ENCODE results near the gene TACR1. TPM values are rescaled to one million over a fixed set of nuclear protein-coding genes. Genes with fewer than 3 reads are reported as not detected.
A peak's percentile ranks its signal among the peaks of the same experiment; 100 is the strongest.

Gene TACR1
- polyA plus RNA-seq, 1 donor from 2014 or later = 0.78 TPM

GRCh38 chr2:75202359-75202758 lies 3.0 kb upstream of the TACR1 start:
- Histone ChIP-seq H3K4me3 (ENCODE audit: low read length) (no peak overlapping the region), H3K27ac (ENCODE audit: low read length) (no peak overlapping the region), H4K20me1 (ENCODE audit: insufficient read depth) (no peaks in the 10 kb centered on the region), H3K27me3 (ENCODE audit: insufficient read depth, low read depth, low read length) (peaks cover 54% of the 10 kb centered on the region), H3K79me2 (replicated peaks; ENCODE audit: insufficient read depth, low read length) (no peaks in the 10 kb centered on the region), H3K9me3 (ENCODE audit: low read length) (no peaks in the 10 kb centered on the region), H2AFZ (ENCODE audit: low read depth, low read length) (no peak overlapping the region), H3F3A (ENCODE audit: insufficient read depth, low read length, poor library complexity, severe bottlenecking) (no peaks in the 10 kb centered on the region), H3K4me2 (ENCODE audit: low read length) (no peak overlapping the region), H3K9me2 (ENCODE audit: insufficient read depth, low read length) (no peaks in the 10 kb centered on the region), H3K9ac (ENCODE audit: low read length) (no peak overlapping the region), H3K36me3 (ENCODE audit: insufficient read depth, low read length) (no peaks in the 10 kb centered on the region)
- TF ChIP-seq TAF1 (IDR thresholded peaks at IDR 0.05; ENCODE audit: low read depth) (no peak), EP300 (conservative IDR thresholded peaks at IDR 0.05; ENCODE audit: poor library complexity, severe bottlenecking) (no peak), RAD21 (conservative IDR thresholded peaks at IDR 0.05) (no peak), POLR2AphosphoS5 (IDR thresholded peaks at IDR 0.05) (no peak), EZH2 (IDR thresholded peaks at IDR 0.05; ENCODE audit: borderline replicate concordance, insufficient read depth, low read length, poor library complexity, severe bottlenecking) (no peak), MXI1 (conservative IDR thresholded peaks at IDR 0.05; ENCODE audit: poor library complexity, severe bottlenecking) (no peak), CTCF (IDR thresholded peaks at IDR 0.05; ENCODE audit: poor library complexity, severe bottlenecking) (no peak), SMC3 (conservative IDR thresholded peaks at IDR 0.05; ENCODE audit: poor library complexity) (no peak), REST (IDR thresholded peaks at IDR 0.05; ENCODE audit: borderline replicate concordance) (no peak)

- Histone ChIP-seq H3F3A (ENCODE audit: insufficient read depth, low read length, poor library complexity, severe bottlenecking) (no peaks in the 10 kb centered on the region), H3K27ac (ENCODE audit: low read length) (no peak overlapping the region), H4K20me1 (ENCODE audit: insufficient read depth) (no peaks in the 10 kb centered on the region), H3K4me3 (ENCODE audit: low read length) (peak overlapping the region; percentile 76), H3K79me2 (replicated peaks; ENCODE audit: insufficient read depth, low read length) (no peaks in the 10 kb centered on the region), H3K36me3 (ENCODE audit: insufficient read depth, low read length) (no peaks in the 10 kb centered on the region), H3K9ac (ENCODE audit: low read length) (peak overlapping the region; percentile 28), H3K4me2 (ENCODE audit: low read length) (peak overlapping the region; percentile 64), H3K27me3 (ENCODE audit: insufficient read depth, low read depth, low read length) (peaks cover 63% of the 10 kb centered on the region), H3K9me3 (ENCODE audit: low read length) (no peaks in the 10 kb centered on the region), H2AFZ (ENCODE audit: low read depth, low read length) (no peak overlapping the region), H3K9me2 (ENCODE audit: insufficient read depth, low read length) (no peaks in the 10 kb centered on the region)
- TF ChIP-seq SMC3 (conservative IDR thresholded peaks at IDR 0.05; ENCODE audit: poor library complexity) (peak; percentile 43), RAD21 (conservative IDR thresholded peaks at IDR 0.05) (peak; percentile 36), TAF1 (IDR thresholded peaks at IDR 0.05; ENCODE audit: low read depth) (peak; percentile 3), CTCF (IDR thresholded peaks at IDR 0.05; ENCODE audit: poor library complexity, severe bottlenecking) (no peak), MXI1 (conservative IDR thresholded peaks at IDR 0.05; ENCODE audit: poor library complexity, severe bottlenecking) (peak; percentile 34), EZH2 (IDR thresholded peaks at IDR 0.05; ENCODE audit: borderline replicate concordance, insufficient read depth, low read length, poor library complexity, severe bottlenecking) (no peak), EP300 (conservative IDR thresholded peaks at IDR 0.05; ENCODE audit: poor library complexity, severe bottlenecking) (no peak), REST (IDR thresholded peaks at IDR 0.05; ENCODE audit: borderline replicate concordance) (no peak), POLR2AphosphoS5 (IDR thresholded peaks at IDR 0.05) (no peak)
Observed at GRCh38 chr2:75200140-75201096, 1.1 kb upstream of the TACR1 start.
